ENCODE results near the gene MMP17. TPM values are rescaled to one million over a fixed set of nuclear protein-coding genes. Genes with fewer than 3 reads are reported as not detected.
"Not testable (repeated sequence)": the region's sequence is repeated elsewhere in the genome, so short reads cannot be mapped to it uniquely, and the experiment has no call there.

The MMP17 gene
- total RNA-seq, 3 donors from 2014 or later, result 2.9 to 18.6 (median 4.7) TPM

DNA sequence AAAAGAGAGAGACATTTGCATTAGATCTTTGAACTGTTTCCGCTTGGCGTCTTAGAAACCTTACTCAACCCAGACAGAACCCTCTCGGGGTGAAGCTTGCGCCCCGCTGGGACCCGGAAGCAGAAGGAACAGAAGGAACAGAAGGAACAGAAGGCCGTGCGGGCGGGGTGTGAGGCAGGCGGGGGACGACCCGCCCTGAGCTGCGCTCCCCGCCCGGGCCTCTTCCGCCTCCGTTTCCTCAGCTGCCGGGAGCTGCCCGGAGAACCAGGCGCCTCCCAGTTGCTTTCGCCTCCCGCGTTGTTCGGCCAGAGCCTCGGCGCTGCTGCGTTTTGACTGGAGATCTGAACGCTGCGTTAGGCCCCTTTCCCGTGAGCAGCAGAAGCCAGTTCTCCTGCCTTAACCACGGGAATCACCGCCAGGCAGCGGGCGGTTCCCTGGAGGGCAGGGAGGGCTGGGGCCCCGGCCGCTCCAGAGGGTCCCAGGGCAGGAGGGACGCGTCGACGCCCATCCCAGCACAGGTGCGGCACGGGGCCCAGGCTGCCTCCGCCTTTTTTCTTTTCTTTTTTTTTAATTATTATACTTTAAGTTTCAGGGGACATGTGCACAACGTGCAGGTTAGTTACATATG, 19.3 kb upstream of the MMP17 start:
- Histone ChIP-seq H3K4me1 (no peaks in the 10 kb centered on the region), H3K4me3 (peak overlapping the region in 2 of 3 donors; percentile 9 to 36), H3K27me3 (no peaks in the 10 kb centered on the region), H3K9me3 (peaks cover 8 to 9% of the 10 kb centered on the region in 2 donors), H3K27ac (no peak overlapping the region), H3K36me3 (no peaks in the 10 kb centered on the region)
- DNase-seq (ENCODE audit: low spot score in 2 of 2), result no peak
- TF ChIP-seq POLR2AphosphoS5 (IDR thresholded peaks at IDR 0.05) (no peak), POLR2A (IDR thresholded peaks at IDR 0.05) (no peak)
- TF ChIP-seq, protein P1, sequence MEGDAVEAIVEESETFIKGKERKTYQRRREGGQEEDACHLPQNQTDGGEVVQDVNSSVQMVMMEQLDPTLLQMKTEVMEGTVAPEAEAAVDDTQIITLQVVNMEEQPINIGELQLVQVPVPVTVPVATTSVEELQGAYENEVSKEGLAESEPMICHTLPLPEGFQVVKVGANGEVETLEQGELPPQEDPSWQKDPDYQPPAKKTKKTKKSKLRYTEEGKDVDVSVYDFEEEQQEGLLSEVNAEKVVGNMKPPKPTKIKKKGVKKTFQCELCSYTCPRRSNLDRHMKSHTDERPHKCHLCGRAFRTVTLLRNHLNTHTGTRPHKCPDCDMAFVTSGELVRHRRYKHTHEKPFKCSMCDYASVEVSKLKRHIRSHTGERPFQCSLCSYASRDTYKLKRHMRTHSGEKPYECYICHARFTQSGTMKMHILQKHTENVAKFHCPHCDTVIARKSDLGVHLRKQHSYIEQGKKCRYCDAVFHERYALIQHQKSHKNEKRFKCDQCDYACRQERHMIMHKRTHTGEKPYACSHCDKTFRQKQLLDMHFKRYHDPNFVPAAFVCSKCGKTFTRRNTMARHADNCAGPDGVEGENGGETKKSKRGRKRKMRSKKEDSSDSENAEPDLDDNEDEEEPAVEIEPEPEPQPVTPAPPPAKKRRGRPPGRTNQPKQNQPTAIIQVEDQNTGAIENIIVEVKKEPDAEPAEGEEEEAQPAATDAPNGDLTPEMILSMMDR (IDR thresholded peaks at IDR 0.05), result no peak
- intact Hi-C loops (cut with DNase I; ENCODE audit: low total_unique reads), result no loop called here

DNA sequence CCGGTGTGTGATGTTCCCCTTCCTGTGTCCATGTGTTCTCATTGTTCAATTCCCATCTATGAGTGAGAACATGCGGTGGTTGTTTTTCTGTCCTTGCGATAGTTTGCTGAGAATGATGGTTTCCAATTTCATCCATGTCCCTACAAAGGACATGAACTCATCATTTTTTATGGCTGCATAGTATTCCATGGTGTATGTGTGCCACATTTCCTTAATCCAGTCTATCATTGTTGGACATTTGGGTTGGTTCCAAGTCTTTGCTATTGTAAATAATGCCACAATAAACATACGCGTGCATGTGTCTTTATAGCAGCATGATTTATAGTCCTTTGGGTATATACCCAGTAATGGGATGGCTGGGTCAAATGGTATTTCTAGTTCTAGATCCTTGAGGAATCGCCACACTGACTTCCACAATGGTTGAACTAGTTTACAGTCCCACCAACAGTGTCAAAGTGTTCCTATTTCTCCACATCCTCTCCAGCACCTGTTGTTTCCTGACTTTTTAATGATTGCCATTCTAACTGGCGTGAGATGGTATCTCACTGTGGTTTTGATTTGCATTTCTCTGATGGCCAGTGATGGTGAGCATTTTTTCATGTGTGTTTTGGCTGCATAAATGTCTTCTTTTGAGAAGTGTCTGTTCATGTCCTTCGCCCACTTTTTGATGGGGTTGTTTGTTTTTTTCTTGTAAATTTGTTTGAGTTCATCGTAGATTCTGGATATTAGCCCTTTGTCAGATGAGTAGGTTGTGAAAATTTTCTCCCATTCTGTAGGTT, 18.5 kb upstream of the MMP17 start:
- H3K27me3 ChIP-seq; H3K4me3 ChIP-seq; H3K27ac ChIP-seq; H3K36me3 ChIP-seq; H3K4me1 ChIP-seq; intact Hi-C loops (cut with DNase I; ENCODE audit: low total_unique reads); DNase-seq (ENCODE audit: low spot score in 2 of 2); H3K9me3 ChIP-seq: not testable (repeated sequence)

DNA sequence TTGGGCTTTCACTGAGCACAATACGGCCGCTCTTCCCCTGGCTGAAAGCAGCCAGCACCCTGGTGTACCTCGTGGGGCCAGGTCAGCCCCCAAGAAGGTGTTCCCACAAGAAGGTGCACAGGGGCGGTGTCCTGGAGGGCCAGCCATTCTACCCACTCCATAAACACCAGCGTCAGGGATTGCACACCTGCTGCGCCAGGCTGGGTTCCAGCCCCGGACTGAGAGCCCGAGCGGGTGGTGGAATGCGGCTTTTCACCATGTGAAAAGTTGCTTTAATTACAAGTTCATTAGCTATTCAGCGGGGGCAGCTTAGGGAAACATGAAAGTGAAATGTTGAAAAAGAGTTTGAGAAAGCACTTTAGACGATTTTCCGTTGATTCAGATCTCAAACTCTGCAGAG, 17.5 kb upstream of the MMP17 start:
- DNase-seq (ENCODE audit: low spot score in 2 of 2), result no peak

DNA sequence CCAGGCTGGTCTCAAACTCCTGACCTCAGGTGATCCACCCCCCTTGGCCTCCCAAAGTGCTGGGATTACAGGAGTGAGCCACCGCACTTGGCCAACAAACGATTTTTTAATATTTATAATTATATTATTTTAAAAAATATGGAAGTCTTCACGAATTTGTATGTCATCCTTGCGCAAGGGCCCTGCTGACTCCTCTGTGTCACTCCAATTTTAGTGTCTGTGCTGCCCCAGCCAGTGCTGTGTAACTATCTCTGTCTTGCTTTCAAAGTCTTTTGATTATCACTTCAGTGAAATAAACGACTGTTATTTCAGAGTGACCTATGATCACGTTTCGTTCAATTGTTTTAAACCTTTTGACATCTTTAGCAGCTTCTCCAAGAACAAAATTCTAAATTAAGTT, 13.1 kb upstream of the MMP17 start:
- intact Hi-C loops (cut with DNase I; ENCODE audit: low total_unique reads), result no loop called here
- DNase-seq (ENCODE audit: low spot score in 2 of 2), result no peak
- H3K27ac ChIP-seq, result no peak overlapping the region
- no peaks in the 10 kb centered on the region for H3K36me3 ChIP-seq
- H3K27me3 ChIP-seq, result no peaks in the 10 kb centered on the region
- no peak overlapping the region for H3K4me3 ChIP-seq
- TF ChIP-seq POLR2AphosphoS5 (IDR thresholded peaks at IDR 0.05) (no peak), POLR2A (IDR thresholded peaks at IDR 0.05) (no peak)
- TF ChIP-seq, protein P1 (IDR thresholded peaks at IDR 0.05), result no peak
- peaks cover 8 to 9% of the 10 kb centered on the region in 2 donors for H3K9me3 ChIP-seq
- H3K4me1 ChIP-seq, result no peaks in the 10 kb centered on the region

More for the DNA sequence above, 17.5 kb upstream of the MMP17 start:
- intact Hi-C loops (cut with DNase I; ENCODE audit: low total_unique reads), result no loop called here
- TF ChIP-seq POLR2A (IDR thresholded peaks at IDR 0.05) (no peak), POLR2AphosphoS5 (IDR thresholded peaks at IDR 0.05) (no peak)
- TF ChIP-seq, protein P1 (IDR thresholded peaks at IDR 0.05), result no peak
- Histone ChIP-seq H3K27me3 (no peaks in the 10 kb centered on the region), H3K9me3 (peaks cover 8 to 9% of the 10 kb centered on the region in 2 donors), H3K4me1 (no peaks in the 10 kb centered on the region), H3K27ac (no peak overlapping the region), H3K36me3 (no peaks in the 10 kb centered on the region), H3K4me3 (no peak overlapping the region)

DNA sequence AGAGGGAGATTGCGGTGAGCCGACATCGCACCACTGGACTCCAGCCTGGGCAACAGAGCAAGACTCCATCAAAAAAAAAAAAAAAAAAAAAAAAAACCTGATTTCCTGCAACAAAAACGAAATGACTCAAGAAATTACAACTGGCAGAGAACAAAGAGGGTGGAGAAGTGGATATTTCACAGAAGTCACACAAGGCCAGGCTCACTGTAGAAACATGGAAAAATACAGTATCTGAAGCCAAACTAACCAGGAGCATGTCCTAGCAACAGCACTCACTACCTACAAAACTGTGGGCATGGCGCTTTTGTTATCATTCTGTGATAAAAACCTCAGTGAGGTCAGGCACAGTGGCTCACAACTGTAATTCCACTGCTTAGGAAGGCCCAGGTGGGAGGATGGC, 11.7 kb upstream of the MMP17 start:
- H3K4me1 ChIP-seq, result no peaks in the 10 kb centered on the region
- intact Hi-C loops (cut with DNase I; ENCODE audit: low total_unique reads), result no loop called here
- H3K4me3 ChIP-seq, result no peak overlapping the region
- no peaks in the 10 kb centered on the region for H3K27me3 ChIP-seq
- H3K36me3 ChIP-seq, result no peaks in the 10 kb centered on the region
- H3K27ac ChIP-seq, result no peak overlapping the region
- no peak for DNase-seq (ENCODE audit: low spot score in 2 of 2)
- no peak for TF ChIP-seq POLR2AphosphoS5 (IDR thresholded peaks at IDR 0.05)
- no peak for TF ChIP-seq POLR2A (IDR thresholded peaks at IDR 0.05)
- TF ChIP-seq, protein P1 (IDR thresholded peaks at IDR 0.05), result no peak
- H3K9me3 ChIP-seq, result peaks cover 8 to 9% of the 10 kb centered on the region in 2 donors

All from breast epithelium (tissue), 4 donors.